ENCODE measurements around the gene SCN1A. TPM values are rescaled to one million over a fixed set of nuclear protein-coding genes. Genes with fewer than 3 reads are reported as not detected.
"Not testable (repeated sequence)": the region's sequence is repeated elsewhere in the genome, so short reads cannot be mapped to it uniquely, and the experiment has no call there.

The SCN1A gene
- total RNA-seq, 1 donor from 2014 or later, result not detected

DNA sequence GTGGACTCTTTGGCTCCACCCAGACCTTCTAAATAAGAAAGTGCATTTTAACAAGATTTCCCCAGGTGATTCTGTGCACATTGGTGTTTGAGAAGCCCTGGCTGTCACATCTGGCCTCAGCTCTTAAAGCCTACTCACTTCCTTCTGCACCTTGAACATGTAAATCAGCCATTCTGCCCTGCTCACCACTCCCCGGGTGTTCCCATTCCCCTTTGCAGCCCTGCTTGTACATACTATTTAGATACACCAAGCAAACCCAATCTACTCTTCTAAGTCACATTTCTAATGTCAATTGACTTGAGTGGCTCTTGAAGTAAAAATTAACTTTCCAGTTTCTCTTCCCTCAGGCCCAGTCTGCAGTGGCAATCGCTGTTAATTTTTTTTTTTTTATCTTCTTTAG, 13.1 kb upstream of the SCN1A start:
- H3K27ac Mint-ChIP-seq (ENCODE audit: unreplicated experiment), result no peak overlapping the region
- H3K4me1 Mint-ChIP-seq (ENCODE audit: unreplicated experiment), result no peaks in the 10 kb centered on the region
- no peaks in the 10 kb centered on the region for H3K27me3 Mint-ChIP-seq (ENCODE audit: unreplicated experiment)
- no peak for DNase-seq (ENCODE audit: extremely low spot score, unreplicated experiment)
- H3K4me3 Mint-ChIP-seq (ENCODE audit: unreplicated experiment), result no peak overlapping the region
- peaks cover 8% of the 10 kb centered on the region for H3K9me3 Mint-ChIP-seq (ENCODE audit: unreplicated experiment)
- H3K36me3 Mint-ChIP-seq (ENCODE audit: unreplicated experiment), result no peaks in the 10 kb centered on the region
- TF ChIP-seq, protein P1, sequence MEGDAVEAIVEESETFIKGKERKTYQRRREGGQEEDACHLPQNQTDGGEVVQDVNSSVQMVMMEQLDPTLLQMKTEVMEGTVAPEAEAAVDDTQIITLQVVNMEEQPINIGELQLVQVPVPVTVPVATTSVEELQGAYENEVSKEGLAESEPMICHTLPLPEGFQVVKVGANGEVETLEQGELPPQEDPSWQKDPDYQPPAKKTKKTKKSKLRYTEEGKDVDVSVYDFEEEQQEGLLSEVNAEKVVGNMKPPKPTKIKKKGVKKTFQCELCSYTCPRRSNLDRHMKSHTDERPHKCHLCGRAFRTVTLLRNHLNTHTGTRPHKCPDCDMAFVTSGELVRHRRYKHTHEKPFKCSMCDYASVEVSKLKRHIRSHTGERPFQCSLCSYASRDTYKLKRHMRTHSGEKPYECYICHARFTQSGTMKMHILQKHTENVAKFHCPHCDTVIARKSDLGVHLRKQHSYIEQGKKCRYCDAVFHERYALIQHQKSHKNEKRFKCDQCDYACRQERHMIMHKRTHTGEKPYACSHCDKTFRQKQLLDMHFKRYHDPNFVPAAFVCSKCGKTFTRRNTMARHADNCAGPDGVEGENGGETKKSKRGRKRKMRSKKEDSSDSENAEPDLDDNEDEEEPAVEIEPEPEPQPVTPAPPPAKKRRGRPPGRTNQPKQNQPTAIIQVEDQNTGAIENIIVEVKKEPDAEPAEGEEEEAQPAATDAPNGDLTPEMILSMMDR (IDR thresholded peaks at IDR 0.05), result no peak

DNA sequence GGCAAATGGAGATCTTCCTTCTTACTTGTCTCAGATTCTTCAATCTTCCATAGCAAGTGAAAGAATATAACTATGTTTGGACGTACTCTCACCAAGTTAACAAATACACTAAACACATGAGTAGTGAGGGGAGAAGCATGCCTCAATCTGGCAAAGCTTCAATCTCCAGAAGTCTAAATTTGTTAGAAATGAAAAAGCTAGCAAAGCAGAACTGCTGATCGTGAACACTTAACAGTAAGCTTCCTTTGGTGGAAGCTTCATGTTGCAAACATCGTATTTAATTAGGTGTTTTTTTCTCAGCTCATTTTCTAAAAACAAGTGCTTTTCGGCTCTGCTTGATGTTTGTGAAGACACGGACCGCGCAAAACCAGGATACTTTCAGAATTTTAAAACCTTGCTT, 12.7 kb upstream of the SCN1A start:
- Mint-ChIP-seq H3K9me3 (ENCODE audit: unreplicated experiment) (peaks cover 8% of the 10 kb centered on the region), H3K4me3 (ENCODE audit: unreplicated experiment) (no peak overlapping the region), H3K36me3 (ENCODE audit: unreplicated experiment) (no peaks in the 10 kb centered on the region), H3K27ac (ENCODE audit: unreplicated experiment) (no peak overlapping the region), H3K27me3 (ENCODE audit: unreplicated experiment) (no peaks in the 10 kb centered on the region), H3K4me1 (ENCODE audit: unreplicated experiment) (no peaks in the 10 kb centered on the region)
- DNase-seq (ENCODE audit: extremely low spot score, unreplicated experiment), result no peak
- TF ChIP-seq, protein P1 (IDR thresholded peaks at IDR 0.05), result no peak

DNA sequence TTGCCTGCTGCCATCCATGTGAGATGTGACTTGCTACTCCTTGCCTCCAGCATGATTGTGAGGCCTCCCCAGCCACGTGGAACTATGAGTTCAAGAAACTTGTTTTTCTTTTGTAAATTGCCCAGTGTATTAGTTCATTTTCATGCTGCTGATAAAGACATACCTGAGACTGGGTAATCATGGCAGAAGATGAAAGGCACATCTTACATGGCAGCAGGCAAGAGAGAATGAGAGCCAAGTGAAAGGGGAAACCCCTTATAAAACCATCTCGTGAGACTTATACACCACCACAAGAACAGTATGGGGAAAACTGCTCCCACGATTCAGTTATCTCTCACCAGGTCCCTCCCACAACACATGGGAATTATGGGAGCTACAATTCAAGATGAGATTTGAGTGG, 11.7 kb upstream of the SCN1A start:
- not testable (repeated sequence) for H3K36me3 Mint-ChIP-seq (ENCODE audit: unreplicated experiment); H3K27ac Mint-ChIP-seq (ENCODE audit: unreplicated experiment); H3K4me3 Mint-ChIP-seq (ENCODE audit: unreplicated experiment); H3K27me3 Mint-ChIP-seq (ENCODE audit: unreplicated experiment); H3K9me3 Mint-ChIP-seq (ENCODE audit: unreplicated experiment); H3K4me1 Mint-ChIP-seq (ENCODE audit: unreplicated experiment); DNase-seq (ENCODE audit: extremely low spot score, unreplicated experiment)

DNA sequence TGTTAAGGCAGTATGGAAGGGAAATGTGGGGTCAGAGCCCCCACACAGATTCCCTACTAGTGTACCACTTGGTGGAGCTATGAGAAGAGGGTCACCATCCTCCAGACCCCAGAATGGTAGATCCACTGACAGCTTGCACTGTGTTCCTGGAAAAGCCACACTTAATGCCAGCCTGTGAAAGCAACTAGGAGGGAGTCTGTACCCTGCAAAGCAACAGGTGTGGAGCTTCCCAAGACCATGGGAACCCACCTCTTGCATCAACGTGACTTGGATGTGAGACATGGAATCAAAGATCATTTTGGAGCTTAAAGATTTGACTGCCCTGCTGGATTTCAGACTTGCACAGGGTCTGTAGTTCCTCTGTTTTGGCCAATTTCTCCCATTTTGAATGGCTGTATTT, 10.8 kb upstream of the SCN1A start:
- H3K9me3 Mint-ChIP-seq (ENCODE audit: unreplicated experiment), result peaks cover 8% of the 10 kb centered on the region
- no peak overlapping the region for H3K27ac Mint-ChIP-seq (ENCODE audit: unreplicated experiment)
- no peaks in the 10 kb centered on the region for H3K36me3 Mint-ChIP-seq (ENCODE audit: unreplicated experiment)

DNA sequence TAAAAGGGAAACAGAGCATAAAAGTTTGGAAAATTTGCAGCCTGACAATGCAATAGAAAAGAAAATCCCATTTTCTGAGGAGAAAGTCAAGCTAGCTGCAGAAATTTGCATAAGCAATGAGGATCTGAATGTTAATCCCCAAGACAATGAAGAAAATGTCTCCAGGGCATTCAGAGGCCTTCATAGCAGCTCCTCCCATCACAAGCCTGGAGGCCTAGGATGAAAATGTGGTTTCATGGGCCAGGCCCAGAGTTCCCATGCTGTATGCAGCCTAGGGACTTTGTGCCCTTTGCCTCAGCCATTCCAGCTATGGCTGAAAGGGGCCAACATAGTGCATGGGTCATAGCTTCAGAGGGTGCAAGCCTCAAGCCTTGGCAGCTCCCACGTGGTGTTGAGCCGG, 10.3 kb upstream of the SCN1A start:
- peaks cover 8% of the 10 kb centered on the region for H3K9me3 Mint-ChIP-seq (ENCODE audit: unreplicated experiment)
- H3K27ac Mint-ChIP-seq (ENCODE audit: unreplicated experiment), result no peak overlapping the region
- TF ChIP-seq, protein P1 (IDR thresholded peaks at IDR 0.05), result no peak
- H3K36me3 Mint-ChIP-seq (ENCODE audit: unreplicated experiment), result no peaks in the 10 kb centered on the region
- H3K4me1 Mint-ChIP-seq (ENCODE audit: unreplicated experiment), result peaks cover 2% of the 10 kb centered on the region
- no peak overlapping the region for H3K4me3 Mint-ChIP-seq (ENCODE audit: unreplicated experiment)
- DNase-seq (ENCODE audit: extremely low spot score, unreplicated experiment), result no peak
- no peaks in the 10 kb centered on the region for H3K27me3 Mint-ChIP-seq (ENCODE audit: unreplicated experiment)

More for the DNA sequence above, 10.8 kb upstream of the SCN1A start:
- no peaks in the 10 kb centered on the region for H3K27me3 Mint-ChIP-seq (ENCODE audit: unreplicated experiment)
- no peak for DNase-seq (ENCODE audit: extremely low spot score, unreplicated experiment)
- TF ChIP-seq, protein P1 (IDR thresholded peaks at IDR 0.05), result no peak
- no peak overlapping the region for H3K4me3 Mint-ChIP-seq (ENCODE audit: unreplicated experiment)
- peaks cover 2% of the 10 kb centered on the region for H3K4me1 Mint-ChIP-seq (ENCODE audit: unreplicated experiment)

DNA sequence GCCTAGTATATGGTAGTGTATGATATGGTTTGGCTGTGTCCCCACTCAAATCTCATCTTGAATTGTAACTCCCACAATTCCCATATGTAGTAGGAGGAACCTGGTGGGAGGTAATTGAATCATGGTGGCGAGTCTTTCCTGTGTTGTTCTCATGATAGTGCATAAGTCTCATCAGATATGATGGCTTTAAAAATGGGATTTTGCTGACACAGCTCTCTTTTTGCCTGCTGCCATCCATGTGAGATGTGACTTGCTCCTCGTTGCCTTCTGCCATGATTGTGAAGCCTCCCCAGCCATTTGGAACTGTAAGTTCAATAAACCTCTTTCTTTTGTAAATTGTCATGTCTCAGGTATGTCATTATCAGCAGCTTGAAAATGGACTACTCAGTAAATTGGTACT, 9.5 kb upstream of the SCN1A start:
- no peak overlapping the region for H3K4me3 Mint-ChIP-seq (ENCODE audit: unreplicated experiment)

More for the DNA sequence above, 9.5 kb upstream of the SCN1A start:
- H3K27me3 Mint-ChIP-seq (ENCODE audit: unreplicated experiment), result peaks cover 2% of the 10 kb centered on the region
- TF ChIP-seq, protein P1 (IDR thresholded peaks at IDR 0.05), result no peak
- H3K27ac Mint-ChIP-seq (ENCODE audit: unreplicated experiment), result no peak overlapping the region
- no peaks in the 10 kb centered on the region for H3K36me3 Mint-ChIP-seq (ENCODE audit: unreplicated experiment)
- peaks cover 8% of the 10 kb centered on the region for H3K9me3 Mint-ChIP-seq (ENCODE audit: unreplicated experiment)
- H3K4me1 Mint-ChIP-seq (ENCODE audit: unreplicated experiment), result peaks cover 2% of the 10 kb centered on the region
- no peak for DNase-seq (ENCODE audit: extremely low spot score, unreplicated experiment)
